Neutrophil (primary cell): ENCODE measurements around the gene CXorf65.

Experiments used
- H3K27ac ChIP-seq: fragments of 200-600 bp; sonication (generic); 2 replicates; pipeline ENCODE4 v1.5.1; 2016; ENCODE audit warnings: mild to moderate bottlenecking, moderate library complexity
- H3K27me3 ChIP-seq: fragments of 200-600 bp; sonication (generic); 2 replicates; pipeline ENCODE4 v1.6.0; 2016; ENCODE audit warnings: mild to moderate bottlenecking
- H3K36me3 ChIP-seq: fragments of 200-600 bp; sonication (generic); 2 replicates; pipeline ENCODE4 v1.5.1; 2017
- H3K4me1 ChIP-seq, 2 experiments: fragments of 200-600 bp in 1 of 2; sonication (generic) in 1 of 2; 1 replicate in 1 of 2; 2 replicates in 1 of 2; pipeline versions ENCODE4 v1.5.1 to v1.6.1; 2013 to 2016; ENCODE audit warnings: low read depth in 1 of 2, low read length in 1 of 2, mild to moderate bottlenecking in 1 of 2, moderate library complexity in 1 of 2; ENCODE audit not compliant: control insufficient read depth in 1 of 2, insufficient read depth in 1 of 2
- H3K4me3 ChIP-seq, 2 experiments: fragments of 200-600 bp in 1 of 2; sonication (generic) in 1 of 2; 1 replicate in 1 of 2; 2 replicates in 1 of 2; pipeline ENCODE4 v1.5.1; 2013 to 2016; ENCODE audit warnings: low read depth in 1 of 2, low read length in 1 of 2, mild to moderate bottlenecking in 1 of 2, moderate library complexity in 1 of 2
- H3K9me3 ChIP-seq: fragments of 200-600 bp; sonication (generic); 2 replicates; pipeline ENCODE4 v1.5.1; 2016
- TF ChIP-seq, protein P1 (sequence below): fragments of 200-600 bp; sonication (generic); IDR thresholded peaks from 2 replicates; pipeline ENCODE4 v1.5.1; 2016; ENCODE audit warnings: antibody characterized with exemption

Gene CXorf65

DNA sequence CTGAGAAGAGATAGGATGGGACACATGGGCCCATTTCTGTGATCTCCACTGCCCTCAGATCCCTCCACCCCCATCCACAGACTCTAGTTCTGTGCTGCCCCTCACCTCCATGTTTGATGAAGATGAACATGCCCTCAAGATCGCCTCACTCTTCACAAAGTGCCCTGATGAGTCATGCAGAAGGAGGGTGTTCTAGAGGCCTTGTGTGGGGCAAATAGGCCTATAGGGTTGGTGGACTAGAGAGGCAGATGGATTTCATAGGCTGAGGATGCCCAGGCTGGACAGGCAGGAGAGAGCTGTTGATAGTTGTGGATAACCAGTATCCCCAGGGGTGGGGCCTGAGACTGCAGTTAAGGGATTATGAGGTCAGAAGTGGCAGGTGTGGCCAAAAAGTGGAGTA lies at the start of gene CXorf65:
Gene CXorf65, minus strand, starts transcription at position 314 of the 400 bp plus-strand sequence. Its CDS starts 184 bp downstream, at position 130.
- TF ChIP-seq, protein P1, sequence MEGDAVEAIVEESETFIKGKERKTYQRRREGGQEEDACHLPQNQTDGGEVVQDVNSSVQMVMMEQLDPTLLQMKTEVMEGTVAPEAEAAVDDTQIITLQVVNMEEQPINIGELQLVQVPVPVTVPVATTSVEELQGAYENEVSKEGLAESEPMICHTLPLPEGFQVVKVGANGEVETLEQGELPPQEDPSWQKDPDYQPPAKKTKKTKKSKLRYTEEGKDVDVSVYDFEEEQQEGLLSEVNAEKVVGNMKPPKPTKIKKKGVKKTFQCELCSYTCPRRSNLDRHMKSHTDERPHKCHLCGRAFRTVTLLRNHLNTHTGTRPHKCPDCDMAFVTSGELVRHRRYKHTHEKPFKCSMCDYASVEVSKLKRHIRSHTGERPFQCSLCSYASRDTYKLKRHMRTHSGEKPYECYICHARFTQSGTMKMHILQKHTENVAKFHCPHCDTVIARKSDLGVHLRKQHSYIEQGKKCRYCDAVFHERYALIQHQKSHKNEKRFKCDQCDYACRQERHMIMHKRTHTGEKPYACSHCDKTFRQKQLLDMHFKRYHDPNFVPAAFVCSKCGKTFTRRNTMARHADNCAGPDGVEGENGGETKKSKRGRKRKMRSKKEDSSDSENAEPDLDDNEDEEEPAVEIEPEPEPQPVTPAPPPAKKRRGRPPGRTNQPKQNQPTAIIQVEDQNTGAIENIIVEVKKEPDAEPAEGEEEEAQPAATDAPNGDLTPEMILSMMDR: no peak
- H3K4me3 ChIP-seq: no peak within 1 kb of the TSS
- no peaks in the 10 kb centered on the region for H3K9me3 ChIP-seq
- H3K27ac ChIP-seq: peak within 1 kb of the TSS; percentile 56
- H3K36me3 ChIP-seq: peaks cover 26% of the 10 kb centered on the region
- H3K4me1 ChIP-seq: peaks cover 51 to 63% of the 10 kb centered on the region in 2 experiments
- H3K27me3 ChIP-seq: no peaks in the 10 kb centered on the region

DNA sequence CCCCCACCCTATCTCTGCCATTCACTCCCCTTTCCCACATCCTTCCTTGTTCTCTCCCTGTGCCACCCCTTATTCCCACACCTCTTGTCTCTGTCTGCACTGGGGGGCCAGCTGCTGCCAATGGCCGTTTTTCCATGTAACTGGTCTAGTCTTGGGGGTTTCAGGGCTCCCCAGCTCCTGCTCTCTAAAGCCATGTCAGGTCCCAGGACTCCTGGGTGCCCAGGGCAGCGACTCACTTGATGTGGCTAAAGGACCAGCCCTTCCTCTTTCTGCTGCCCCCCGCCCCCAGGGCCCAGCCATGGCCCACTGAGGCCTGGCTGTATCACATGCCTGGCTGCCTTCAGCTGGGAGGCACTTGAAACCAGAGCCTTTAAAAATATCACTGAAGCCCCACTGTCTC lies 48.1 kb upstream of the CXorf65 start:
- Histone ChIP-seq H3K9me3 (no peaks in the 10 kb centered on the region), H3K4me3 (no peak overlapping the region), H3K27ac (no peak overlapping the region), H3K4me1 (no peaks in the 10 kb centered on the region), H3K27me3 (no peaks in the 10 kb centered on the region), H3K36me3 (peaks cover 13% of the 10 kb centered on the region)
- TF ChIP-seq, protein P1: no peak

DNA sequence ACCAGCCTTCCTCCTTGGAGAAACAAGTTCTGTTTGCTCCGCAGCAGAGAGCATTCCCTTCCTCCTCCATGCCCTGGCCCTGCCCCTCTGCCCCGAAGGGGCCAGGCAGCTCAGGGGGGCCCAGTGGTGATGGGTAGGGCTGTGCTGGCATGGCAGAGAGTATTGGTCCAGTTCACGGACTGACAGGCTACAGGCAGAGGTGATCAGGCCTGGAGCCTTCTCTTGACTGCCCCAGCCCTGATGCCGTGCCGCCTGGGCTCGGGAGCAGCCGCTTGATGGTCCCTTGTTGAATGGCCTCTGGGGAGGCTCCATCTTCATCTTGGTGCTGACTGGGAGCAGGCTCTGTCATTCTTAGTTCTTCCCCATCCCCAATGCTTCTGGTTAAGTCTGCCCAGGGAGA lies 47.7 kb upstream of the CXorf65 start:
- H3K36me3 ChIP-seq: peaks cover 13% of the 10 kb centered on the region
- no peaks in the 10 kb centered on the region for H3K4me1 ChIP-seq
- TF ChIP-seq, protein P1: no peak
- no peak overlapping the region for H3K4me3 ChIP-seq
- H3K27ac ChIP-seq: no peak overlapping the region
- no peaks in the 10 kb centered on the region for H3K27me3 ChIP-seq
- no peaks in the 10 kb centered on the region for H3K9me3 ChIP-seq

DNA sequence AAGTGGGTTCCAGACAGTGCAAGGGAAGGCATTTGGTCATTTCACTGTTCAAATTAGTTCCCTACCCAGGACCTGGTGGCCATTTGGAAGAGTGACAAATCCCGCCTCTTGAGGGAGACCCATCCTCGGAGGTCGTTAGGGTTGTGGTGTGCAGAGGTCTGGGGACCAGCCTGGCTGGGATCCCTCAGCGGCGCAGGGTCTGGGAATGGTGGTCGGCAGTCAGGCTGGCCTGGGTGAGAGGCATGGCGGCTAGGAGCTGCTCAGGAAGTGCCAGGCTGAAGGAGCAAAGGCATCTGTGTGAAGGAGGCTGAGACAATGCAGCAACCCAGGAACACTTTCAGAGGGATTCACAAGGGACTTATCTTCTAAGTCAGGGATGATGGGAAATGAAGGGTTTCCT lies 44.8 kb upstream of the CXorf65 start:
- H3K36me3 ChIP-seq: peaks cover 9% of the 10 kb centered on the region
- peaks cover 2 to 3% of the 10 kb centered on the region in 2 experiments for H3K4me1 ChIP-seq
- H3K27me3 ChIP-seq: no peaks in the 10 kb centered on the region
- no peak overlapping the region for H3K27ac ChIP-seq
- H3K4me3 ChIP-seq: no peak overlapping the region
- no peaks in the 10 kb centered on the region for H3K9me3 ChIP-seq
- TF ChIP-seq, protein P1: no peak

DNA sequence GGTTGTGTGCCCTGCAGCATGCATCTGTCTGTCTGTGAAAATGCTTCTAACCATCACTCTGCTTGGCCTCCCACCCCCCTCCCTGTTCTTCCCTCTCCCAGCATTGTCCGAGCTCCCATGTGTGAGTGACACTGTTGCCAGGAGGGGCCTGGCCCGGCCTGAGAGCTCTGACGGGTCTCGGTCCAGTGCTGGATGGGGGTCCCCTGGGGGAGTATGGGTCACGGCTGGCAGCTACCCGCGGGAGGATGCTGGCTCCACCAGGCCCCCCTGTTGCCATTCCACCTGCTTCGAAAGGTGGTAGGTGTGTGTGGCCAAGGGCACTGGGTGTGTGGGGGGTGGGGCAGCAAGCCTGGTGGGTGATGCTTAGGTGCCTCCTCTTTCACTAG lies 41.7 kb upstream of the CXorf65 start:
- Histone ChIP-seq H3K36me3 (peaks cover 3% of the 10 kb centered on the region), H3K9me3 (no peaks in the 10 kb centered on the region), H3K27ac (no peak overlapping the region), H3K4me3 (no peak overlapping the region), H3K27me3 (no peaks in the 10 kb centered on the region), H3K4me1 (peaks cover 11 to 13% of the 10 kb centered on the region in 2 experiments)
- TF ChIP-seq, protein P1: no peak
